Lower leg skin (tissue), 3 donors: Measurements from ENCODE around the gene PAQR4.

Source experiments
- CTCF ChIP-seq, 3 donors: fragments of 450-650 bp; IDR thresholded peaks; one replicate each; pipeline ENCODE4 v1.5.1; 2016; ENCODE audit warnings: antibody characterized with exemption in 3 of 3, mild to moderate bottlenecking in 3 of 3, moderate library complexity in 2 of 3
- POLR2A ChIP-seq, 2 donors: fragments of 450-650 bp; IDR thresholded peaks; one replicate each; pipeline ENCODE4 v1.6.1; 2016 to 2017; ENCODE audit warnings: antibody characterized with exemption in 2 of 2, mild to moderate bottlenecking in 1 of 2, moderate library complexity in 1 of 2

- TF ChIP-seq CTCF (IDR thresholded peaks at IDR 0.05) (no peak), POLR2A (IDR thresholded peaks at IDR 0.05) (no peak)
Observed at GRCh38 chr16:2949705-2950352, 19.3 kb upstream of the PAQR4 start.
